ENCODE measurements around the gene SCAMP3.
"Not testable (repeated sequence)": the region's sequence is repeated elsewhere in the genome, so short reads cannot be mapped to it uniquely, and the experiment has no call there.

DNA sequence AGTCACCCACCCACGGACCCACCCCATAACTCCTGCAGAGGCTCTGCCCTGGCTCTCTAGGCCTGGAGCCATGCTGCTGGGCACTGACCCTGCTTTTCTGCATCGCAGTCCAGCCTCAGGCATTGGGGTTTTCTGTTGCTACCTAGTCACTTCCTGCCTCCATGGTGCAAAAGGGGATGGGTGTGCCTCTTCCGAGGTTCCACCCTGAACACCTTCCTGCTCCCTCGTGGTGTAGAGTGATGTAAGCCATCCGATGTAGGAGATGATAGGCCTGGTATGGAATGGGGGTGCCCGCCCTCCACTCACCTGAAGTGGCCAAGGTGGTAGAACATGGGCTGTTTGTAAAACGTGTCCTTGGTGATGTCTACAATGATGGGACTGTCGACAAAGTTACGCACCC, 26.8 kb downstream of the SCAMP3 start:
- not testable (repeated sequence) for TF ChIP-seq POLR2A (IDR thresholded peaks at IDR 0.05; ENCODE audit: low read depth, low read length); MAFK (IDR thresholded peaks at IDR 0.05; ENCODE audit: low read depth, low read length); CHD1 (IDR thresholded peaks at IDR 0.05; ENCODE audit: low read depth, low read length); RAD21 (IDR thresholded peaks at IDR 0.05; ENCODE audit: low read length); MXI1 (IDR thresholded peaks at IDR 0.05; ENCODE audit: borderline replicate concordance, low read depth, low read length); CEBPB (IDR thresholded peaks at IDR 0.05; ENCODE audit: low read depth, low read length); BHLHE40 (IDR thresholded peaks at IDR 0.05; ENCODE audit: low read depth, low read length)
- TF ChIP-seq, protein P1, sequence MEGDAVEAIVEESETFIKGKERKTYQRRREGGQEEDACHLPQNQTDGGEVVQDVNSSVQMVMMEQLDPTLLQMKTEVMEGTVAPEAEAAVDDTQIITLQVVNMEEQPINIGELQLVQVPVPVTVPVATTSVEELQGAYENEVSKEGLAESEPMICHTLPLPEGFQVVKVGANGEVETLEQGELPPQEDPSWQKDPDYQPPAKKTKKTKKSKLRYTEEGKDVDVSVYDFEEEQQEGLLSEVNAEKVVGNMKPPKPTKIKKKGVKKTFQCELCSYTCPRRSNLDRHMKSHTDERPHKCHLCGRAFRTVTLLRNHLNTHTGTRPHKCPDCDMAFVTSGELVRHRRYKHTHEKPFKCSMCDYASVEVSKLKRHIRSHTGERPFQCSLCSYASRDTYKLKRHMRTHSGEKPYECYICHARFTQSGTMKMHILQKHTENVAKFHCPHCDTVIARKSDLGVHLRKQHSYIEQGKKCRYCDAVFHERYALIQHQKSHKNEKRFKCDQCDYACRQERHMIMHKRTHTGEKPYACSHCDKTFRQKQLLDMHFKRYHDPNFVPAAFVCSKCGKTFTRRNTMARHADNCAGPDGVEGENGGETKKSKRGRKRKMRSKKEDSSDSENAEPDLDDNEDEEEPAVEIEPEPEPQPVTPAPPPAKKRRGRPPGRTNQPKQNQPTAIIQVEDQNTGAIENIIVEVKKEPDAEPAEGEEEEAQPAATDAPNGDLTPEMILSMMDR (conservative IDR thresholded peaks at IDR 0.05; ENCODE audit: low read depth, low read length), result not testable (repeated sequence)
- TF ChIP-seq, protein P2, sequence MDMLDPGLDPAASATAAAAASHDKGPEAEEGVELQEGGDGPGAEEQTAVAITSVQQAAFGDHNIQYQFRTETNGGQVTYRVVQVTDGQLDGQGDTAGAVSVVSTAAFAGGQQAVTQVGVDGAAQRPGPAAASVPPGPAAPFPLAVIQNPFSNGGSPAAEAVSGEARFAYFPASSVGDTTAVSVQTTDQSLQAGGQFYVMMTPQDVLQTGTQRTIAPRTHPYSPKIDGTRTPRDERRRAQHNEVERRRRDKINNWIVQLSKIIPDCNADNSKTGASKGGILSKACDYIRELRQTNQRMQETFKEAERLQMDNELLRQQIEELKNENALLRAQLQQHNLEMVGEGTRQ (IDR thresholded peaks at IDR 0.05; ENCODE audit: low read depth, low read length), result not testable (repeated sequence)
